Measurements from ENCODE around the gene FER1L5. TPM values are rescaled to one million over a fixed set of nuclear protein-coding genes. Genes with fewer than 3 reads are reported as not detected.
A peak's percentile ranks its signal among the peaks of the same experiment; 100 is the strongest.

Gene FER1L5
- total and polyA plus RNA-seq, 8 donors: 0.29 to 1.1 (median 0.79) TPM

DNA sequence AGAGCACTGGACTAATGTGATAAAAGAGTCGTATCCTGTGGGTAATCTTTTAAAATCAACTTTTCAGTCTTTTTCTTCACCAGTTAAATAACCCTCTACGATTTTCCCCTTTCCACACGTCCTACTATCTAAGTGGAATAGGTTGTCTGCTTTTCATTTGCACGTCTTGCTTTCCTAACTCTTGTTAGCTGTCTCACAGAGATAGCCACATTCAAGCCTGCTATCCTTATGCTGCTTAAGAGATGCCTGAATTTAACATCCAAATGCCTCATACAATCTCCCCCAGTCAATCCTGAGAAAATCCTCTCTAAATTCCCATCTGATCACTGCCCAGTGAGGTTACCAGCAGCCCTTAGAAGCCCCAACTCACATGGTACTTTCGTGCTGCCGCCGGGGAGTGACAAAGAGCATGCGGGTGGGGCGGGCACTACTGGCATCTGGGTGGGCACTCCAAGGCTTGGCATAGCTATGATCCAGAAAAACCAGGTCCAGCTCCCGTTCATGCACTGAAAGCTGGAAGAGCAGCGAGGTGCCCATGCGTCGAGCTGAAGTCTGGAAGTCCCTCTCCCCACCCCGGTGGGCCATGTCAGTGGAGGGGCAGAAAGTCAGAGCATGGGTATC is 5.9 kb upstream of the FER1L5 start:
- TF ChIP-seq CTCF (IDR thresholded peaks at IDR 0.05): no peak
- no peaks in the 10 kb centered on the region for H3K9me3 ChIP-seq
- H3K27ac ChIP-seq: peak overlapping the region; percentile 89 to 96
- H3K4me3 ChIP-seq: peak overlapping the region; percentile 63 to 73
- no peaks in the 10 kb centered on the region for H3K27me3 ChIP-seq
- peaks cover 21 to 58% of the 10 kb centered on the region in 2 donors for H3K4me1 ChIP-seq
- ATAC-seq (peak; percentile 12), DNase-seq (peak in 1 of 4 donors; percentile 7)
- intact Hi-C loops (cut with DNase I): no loop called here
- peaks cover 0 to 21% of the 10 kb centered on the region in 2 donors for H3K36me3 ChIP-seq

DNA sequence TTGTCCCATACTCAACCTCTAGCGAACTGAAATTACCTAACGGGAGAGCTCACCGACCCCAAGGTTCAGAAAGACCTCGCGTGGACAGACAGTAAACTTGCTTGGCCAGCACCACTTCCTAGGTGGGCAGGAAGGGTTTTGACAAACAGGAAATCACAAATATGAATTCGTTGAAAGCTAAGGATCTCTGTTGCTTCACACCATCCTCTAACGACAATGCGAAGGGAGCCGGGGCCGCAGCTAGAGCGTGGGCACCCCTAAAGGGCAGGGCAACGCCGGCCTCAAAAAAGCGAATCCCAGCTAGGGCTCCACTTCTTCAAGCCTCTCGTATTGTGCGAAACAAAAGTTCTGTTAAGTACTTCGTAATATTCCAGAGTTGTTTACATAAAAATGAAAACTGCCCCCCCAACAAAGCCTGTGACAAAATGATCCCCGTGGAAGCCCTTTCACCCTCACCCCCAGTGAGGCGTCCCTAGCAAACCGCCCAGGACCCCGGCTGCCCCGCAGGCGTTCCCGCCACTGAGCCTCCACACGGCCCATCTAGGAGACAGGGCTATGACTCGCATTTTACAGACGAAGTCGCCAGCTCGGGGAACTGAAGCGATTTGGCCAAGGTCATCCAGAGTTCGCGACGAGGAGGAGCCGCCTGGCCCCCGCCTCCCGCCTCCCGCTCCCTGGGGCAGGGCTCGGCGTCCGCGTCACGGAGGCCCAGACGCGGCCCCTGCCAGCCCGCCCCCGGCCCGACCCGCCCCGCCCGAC is 5.0 kb upstream of the FER1L5 start:
- Histone ChIP-seq H3K4me1 (peaks cover 21 to 49% of the 10 kb centered on the region in 2 donors), H3K27ac (peak overlapping the region; percentile 89 to 96), H3K9me3 (no peaks in the 10 kb centered on the region), H3K27me3 (no peaks in the 10 kb centered on the region), H3K36me3 (peaks cover 0 to 20% of the 10 kb centered on the region in 2 donors), H3K4me3 (peak overlapping the region; percentile 63 to 73)
- no peak for TF ChIP-seq CTCF (IDR thresholded peaks at IDR 0.05)
- intact Hi-C loops (cut with DNase I): no loop called here
- DNase-seq (peak; percentile 76 to 97 (median 88)), ATAC-seq (peak; percentile 89)

GRCh38 chr2:96638144-96639121 is 4.1 kb upstream of the FER1L5 start, which contains the start of gene KANSL3:
TSS of gene KANSL3 (minus strand) at chr2:96638312. CDS start at chr2:96637135, 1,177 bp downstream.
- Histone ChIP-seq H3K27me3 (no peaks in the 10 kb centered on the region), H3K36me3 (peaks cover 0 to 19% of the 10 kb centered on the region in 2 donors), H3K9me3 (no peaks in the 10 kb centered on the region), H3K4me1 (peaks cover 21 to 43% of the 10 kb centered on the region in 2 donors), H3K4me3 (peak within 1 kb of the TSS; percentile 63 to 73), H3K27ac (peak within 1 kb of the TSS; percentile 89 to 96)
- no peak for TF ChIP-seq CTCF (IDR thresholded peaks at IDR 0.05)
- intact Hi-C loops (cut with DNase I): no loop called here
- ATAC-seq (peak; percentile 94), DNase-seq (peak; percentile 94 to 98 (median 96))

DNA sequence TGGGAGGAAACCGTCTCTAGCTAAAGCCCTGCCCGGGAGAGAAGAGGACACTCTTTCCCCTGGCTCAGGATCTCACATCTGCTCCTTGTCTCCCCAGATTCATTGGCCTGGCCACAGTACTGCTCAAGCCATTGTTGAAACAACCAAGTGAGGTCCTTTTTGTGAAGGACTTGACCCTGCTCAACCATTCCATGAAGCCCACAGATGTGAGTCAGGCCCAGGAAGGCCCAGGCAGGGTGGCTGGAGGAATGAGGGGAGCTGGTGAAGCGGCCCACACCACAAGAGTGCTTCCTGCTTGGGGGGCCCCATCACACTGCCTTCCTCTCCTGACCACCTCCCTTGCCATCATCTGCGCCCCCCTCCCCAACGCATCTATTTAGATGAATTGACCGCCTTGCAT is 5.1 kb downstream of the FER1L5 start:
- no peaks in the 10 kb centered on the region for H3K4me1 ChIP-seq
- DNase-seq (no peak), ATAC-seq (no peak)
- H3K27ac ChIP-seq: no peak overlapping the region
- no peaks in the 10 kb centered on the region for H3K27me3 ChIP-seq
- H3K36me3 ChIP-seq: no peaks in the 10 kb centered on the region
- H3K4me3 ChIP-seq: no peak overlapping the region
- intact Hi-C loops (cut with DNase I): no loop called here
- H3K9me3 ChIP-seq: no peaks in the 10 kb centered on the region
- TF ChIP-seq CTCF (IDR thresholded peaks at IDR 0.05): no peak
